ENCODE measurements around the gene MOB3A.

The MOB3A gene

DNA sequence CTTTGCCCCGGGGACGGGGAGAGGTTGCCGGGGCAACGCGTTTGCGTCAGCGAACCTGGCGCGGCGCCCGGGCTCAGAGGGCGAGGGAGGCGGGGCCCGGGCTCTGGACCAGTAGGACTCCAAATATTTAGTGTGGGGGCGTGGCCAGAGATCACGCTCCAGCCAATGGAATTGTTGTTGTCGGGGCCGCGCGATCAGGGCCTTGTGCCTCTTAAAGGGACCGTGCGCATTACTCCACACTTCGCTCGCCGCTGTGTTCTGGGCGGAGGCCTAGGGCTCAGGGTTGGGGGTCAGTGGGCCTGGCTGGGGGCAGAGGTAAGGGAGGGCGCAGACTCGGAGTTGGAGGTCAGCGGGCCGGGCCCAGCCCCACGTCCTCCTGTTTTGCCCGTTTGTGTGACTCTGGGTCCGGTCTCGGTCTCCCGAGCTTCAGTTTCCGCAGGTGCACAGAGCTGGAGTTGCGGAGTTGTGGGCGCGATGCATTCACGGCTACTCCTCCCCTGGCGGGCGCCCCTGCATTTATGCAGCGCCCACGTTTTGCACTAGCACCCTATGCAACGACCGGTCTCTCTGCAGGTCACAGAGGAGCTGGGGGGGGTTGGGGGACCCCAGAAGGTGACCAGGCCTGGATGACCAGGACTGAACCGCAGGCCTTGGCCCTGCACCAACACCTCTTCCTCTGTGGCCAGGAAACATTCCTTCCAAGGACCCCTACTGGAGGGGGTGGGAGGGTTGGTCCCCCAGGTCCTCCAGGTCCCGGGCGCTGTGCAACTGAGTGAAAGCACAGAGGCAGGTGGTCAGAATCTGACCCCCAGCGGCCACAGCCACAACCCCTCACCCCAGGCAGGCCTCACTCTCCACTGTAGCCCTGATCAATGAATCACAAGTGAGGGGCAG is 34.4 kb downstream of the MOB3A start (continued):
- TF ChIP-seq GLIS2 (tag by site-specific recombination; IDR thresholded peaks at IDR 0.05) = no peak; the same call in none of the 2 replicates
- TF ChIP-seq ZNF600 (tag by site-specific recombination; IDR thresholded peaks at IDR 0.05) = peak; percentile 76
- no peak for TF ChIP-seq RBAK (tag by site-specific recombination; IDR thresholded peaks at IDR 0.05)
- peak; percentile 65; the same call in 1 of the 2 replicates for TF ChIP-seq ZXDB (tag by site-specific recombination; IDR thresholded peaks at IDR 0.05)
- TF ChIP-seq, protein P1, sequence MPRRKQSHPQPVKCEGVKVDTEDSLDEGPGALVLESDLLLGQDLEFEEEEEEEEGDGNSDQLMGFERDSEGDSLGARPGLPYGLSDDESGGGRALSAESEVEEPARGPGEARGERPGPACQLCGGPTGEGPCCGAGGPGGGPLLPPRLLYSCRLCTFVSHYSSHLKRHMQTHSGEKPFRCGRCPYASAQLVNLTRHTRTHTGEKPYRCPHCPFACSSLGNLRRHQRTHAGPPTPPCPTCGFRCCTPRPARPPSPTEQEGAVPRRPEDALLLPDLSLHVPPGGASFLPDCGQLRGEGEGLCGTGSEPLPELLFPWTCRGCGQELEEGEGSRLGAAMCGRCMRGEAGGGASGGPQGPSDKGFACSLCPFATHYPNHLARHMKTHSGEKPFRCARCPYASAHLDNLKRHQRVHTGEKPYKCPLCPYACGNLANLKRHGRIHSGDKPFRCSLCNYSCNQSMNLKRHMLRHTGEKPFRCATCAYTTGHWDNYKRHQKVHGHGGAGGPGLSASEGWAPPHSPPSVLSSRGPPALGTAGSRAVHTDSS (tag by site-specific recombination; IDR thresholded peaks at IDR 0.05) = no peak
- TF ChIP-seq ZNF175 (tag by site-specific recombination; IDR thresholded peaks at IDR 0.05) = no peak
- 0 out of 2 replicates have a peak, but pooled peaks have one; percentile 34 for TF ChIP-seq ZNF391 (tag by site-specific recombination; IDR thresholded peaks at IDR 0.05; ENCODE audit: borderline replicate concordance, low read depth)
- TF ChIP-seq ZNF48 (tag by site-specific recombination; IDR thresholded peaks at IDR 0.05) = no peak
- no peak for TF ChIP-seq ZNF560 (tag by site-specific recombination; IDR thresholded peaks at IDR 0.05; ENCODE audit: borderline replicate concordance)
- peak; percentile 52; the same call in 1 of the 2 replicates for TF ChIP-seq ZNF324 (tag by site-specific recombination; IDR thresholded peaks at IDR 0.05)
- TF ChIP-seq ZFP37 (tag by site-specific recombination; IDR thresholded peaks at IDR 0.05) = no peak
- peak; percentile 44 for TF ChIP-seq ZBTB8A (tag by site-specific recombination; IDR thresholded peaks at IDR 0.05)
- TF ChIP-seq MZF1 (tag by site-specific recombination; IDR thresholded peaks at IDR 0.05; ENCODE audit: borderline replicate concordance) = no peak
- no peak for TF ChIP-seq GLI2 (tag by site-specific recombination; IDR thresholded peaks at IDR 0.05; ENCODE audit: borderline replicate concordance, low read depth)
- TF ChIP-seq ZNF629 (tag by site-specific recombination; IDR thresholded peaks at IDR 0.05) = 0 out of 2 replicates have a peak, but pooled peaks have one; percentile 23
- peak; percentile 73 for TF ChIP-seq BCL11B (tag by site-specific recombination; IDR thresholded peaks at IDR 0.05; ENCODE audit: low read depth)

DNA sequence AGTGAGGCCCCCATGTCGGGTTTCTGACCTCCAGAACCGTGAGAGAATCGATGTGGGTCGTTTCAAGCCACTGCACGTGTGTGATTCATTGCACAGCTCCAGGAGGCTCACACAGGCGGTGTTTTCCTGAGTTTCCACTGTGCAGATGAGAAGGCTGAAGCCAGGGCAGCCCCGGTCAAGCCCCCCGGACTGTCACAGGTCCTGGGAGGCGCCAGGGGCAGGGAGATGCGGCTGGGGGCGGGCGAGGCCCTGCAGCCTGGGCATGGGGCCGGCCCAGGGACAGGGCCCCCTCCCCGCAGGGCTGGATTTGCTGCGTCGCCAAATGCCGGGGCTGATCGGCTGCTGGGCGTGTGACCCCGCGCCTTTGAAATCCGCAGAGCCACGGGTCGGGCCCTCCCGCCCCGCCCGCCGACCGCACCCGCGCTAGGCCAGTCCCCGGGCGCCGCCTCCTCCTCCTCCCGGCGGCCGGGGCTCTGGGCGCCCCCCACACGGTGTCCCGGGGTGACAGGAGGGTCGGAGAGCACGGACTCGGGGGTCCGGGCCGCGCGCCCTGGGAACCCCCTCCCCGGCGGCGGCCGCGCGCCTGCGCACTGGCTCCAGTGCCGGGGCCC is 35.1 kb downstream of the MOB3A start:
- Histone ChIP-seq H3K27ac (ENCODE audit: extremely low read depth, low read depth, low read length) (peak overlapping the region; percentile 92), H3K4me1 (ENCODE audit: control insufficient read depth, insufficient read depth, low read length) (peaks cover 16% of the 10 kb centered on the region), H3K36me3 (ENCODE audit: control insufficient read depth in 2 of 2, insufficient read depth in 1 of 2, low read length in 2 of 2) (no peaks in the 10 kb centered on the region), H3K4me3 (ENCODE audit: low read depth, low read length) (peak overlapping the region; percentile 59), H3K9me3 (ENCODE audit: control insufficient read depth, insufficient read depth, low read depth, low read length) (no peaks in the 10 kb centered on the region)
- ChIA-PET POLR2A (interaction anchor here (0.5 to 2.8 kb wide), 3 partner anchors 9 to 729 kb away, joined by 4 to 11 read pairs (median 10); partner anchors contain the start of gene MKNK2), CTCF (interaction anchor here (1.5 kb wide), 1 partner anchor 8 kb away, joined by 7 read pairs; no protein-coding TSS in a partner anchor)
- TF ChIP-seq ZNF426 (tag by site-specific recombination; IDR thresholded peaks at IDR 0.05) (no peak), ZNF658 (tag by site-specific recombination; IDR thresholded peaks at IDR 0.05) (no peak), PRDM1 (tag by site-specific recombination; IDR thresholded peaks at IDR 0.05) (no peak), ZEB2 (tag by site-specific recombination; IDR thresholded peaks at IDR 0.05) (peak; percentile 30; the same call in 1 of the 2 replicates), ZNF792 (tag by site-specific recombination; IDR thresholded peaks at IDR 0.05) (no peak), EGR2 (tag by site-specific recombination; IDR thresholded peaks at IDR 0.05; ENCODE audit: low read depth) (no peak), ZNF221 (tag by site-specific recombination; IDR thresholded peaks at IDR 0.05; ENCODE audit: borderline replicate concordance) (no peak), ZNF776 (tag by site-specific recombination; IDR thresholded peaks at IDR 0.05; ENCODE audit: borderline replicate concordance) (no peak), ZNF133 (tag by site-specific recombination; IDR thresholded peaks at IDR 0.05) (no peak), ZNF423 (tag by site-specific recombination; IDR thresholded peaks at IDR 0.05) (no peak), SP7 (tag by site-specific recombination; IDR thresholded peaks at IDR 0.05) (peak; percentile 40; the same call in 1 of the 2 replicates), HOXA7 (CRISPR knock-in tag; IDR thresholded peaks at IDR 0.05; ENCODE audit: borderline replicate concordance) (no peak), TCF7L2 (IDR thresholded peaks at IDR 0.05; ENCODE audit: borderline replicate concordance, low read depth, low read length) (no peak), MZF1 (tag by site-specific recombination; IDR thresholded peaks at IDR 0.05; ENCODE audit: borderline replicate concordance) (no peak), ZFP69B (tag by site-specific recombination; IDR thresholded peaks at IDR 0.05) (0 out of 2 replicates have a peak, but pooled peaks have one; percentile 11)
- TF ChIP-seq, protein P2, sequence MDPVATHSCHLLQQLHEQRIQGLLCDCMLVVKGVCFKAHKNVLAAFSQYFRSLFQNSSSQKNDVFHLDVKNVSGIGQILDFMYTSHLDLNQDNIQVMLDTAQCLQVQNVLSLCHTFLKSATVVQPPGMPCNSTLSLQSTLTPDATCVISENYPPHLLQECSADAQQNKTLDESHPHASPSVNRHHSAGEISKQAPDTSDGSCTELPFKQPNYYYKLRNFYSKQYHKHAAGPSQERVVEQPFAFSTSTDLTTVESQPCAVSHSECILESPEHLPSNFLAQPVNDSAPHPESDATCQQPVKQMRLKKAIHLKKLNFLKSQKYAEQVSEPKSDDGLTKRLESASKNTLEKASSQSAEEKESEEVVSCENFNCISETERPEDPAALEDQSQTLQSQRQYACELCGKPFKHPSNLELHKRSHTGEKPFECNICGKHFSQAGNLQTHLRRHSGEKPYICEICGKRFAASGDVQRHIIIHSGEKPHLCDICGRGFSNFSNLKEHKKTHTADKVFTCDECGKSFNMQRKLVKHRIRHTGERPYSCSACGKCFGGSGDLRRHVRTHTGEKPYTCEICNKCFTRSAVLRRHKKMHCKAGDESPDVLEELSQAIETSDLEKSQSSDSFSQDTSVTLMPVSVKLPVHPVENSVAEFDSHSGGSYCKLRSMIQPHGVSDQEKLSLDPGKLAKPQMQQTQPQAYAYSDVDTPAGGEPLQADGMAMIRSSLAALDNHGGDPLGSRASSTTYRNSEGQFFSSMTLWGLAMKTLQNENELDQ (tag by site-specific recombination; IDR thresholded peaks at IDR 0.05; ENCODE audit: low read depth) = no peak
- TF ChIP-seq, protein P3, sequence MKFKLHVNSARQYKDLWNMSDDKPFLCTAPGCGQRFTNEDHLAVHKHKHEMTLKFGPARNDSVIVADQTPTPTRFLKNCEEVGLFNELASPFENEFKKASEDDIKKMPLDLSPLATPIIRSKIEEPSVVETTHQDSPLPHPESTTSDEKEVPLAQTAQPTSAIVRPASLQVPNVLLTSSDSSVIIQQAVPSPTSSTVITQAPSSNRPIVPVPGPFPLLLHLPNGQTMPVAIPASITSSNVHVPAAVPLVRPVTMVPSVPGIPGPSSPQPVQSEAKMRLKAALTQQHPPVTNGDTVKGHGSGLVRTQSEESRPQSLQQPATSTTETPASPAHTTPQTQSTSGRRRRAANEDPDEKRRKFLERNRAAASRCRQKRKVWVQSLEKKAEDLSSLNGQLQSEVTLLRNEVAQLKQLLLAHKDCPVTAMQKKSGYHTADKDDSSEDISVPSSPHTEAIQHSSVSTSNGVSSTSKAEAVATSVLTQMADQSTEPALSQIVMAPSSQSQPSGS (tag by site-specific recombination; IDR thresholded peaks at IDR 0.05; ENCODE audit: low read depth) = no peak

Measured in HEK293 (cell line).